Measurements from ENCODE around the gene PRICKLE3. TPM values are rescaled to one million over a fixed set of nuclear protein-coding genes. Genes with fewer than 3 reads are reported as not detected.

Gene PRICKLE3
- total and polyA plus RNA-seq, 4 donors = 7.6 to 16.3 (median 11.3) TPM

- no peaks in the 10 kb centered on the region for H3K36me3 ChIP-seq (ENCODE audit: control insufficient read depth in 4 of 4, insufficient read depth in 4 of 4, low read length in 4 of 4)
- H3K4me3 ChIP-seq = no peak overlapping the region
- H3K27ac ChIP-seq (ENCODE audit: low read depth in 1 of 2, low read length in 1 of 2) = no peak overlapping the region
- TF ChIP-seq CTCF (IDR thresholded peaks at IDR 0.05; ENCODE audit: control extremely low read depth, extremely low read depth) = no peak
- H3K9ac ChIP-seq (ENCODE audit: insufficient read depth in 1 of 2, low read length in 2 of 2) = no peak overlapping the region
- 78 to 90% methylated on average over 11 to 13 of the region's 13 CpGs for WGBS, 2 donors
- DNase-seq (no peak), ATAC-seq (ENCODE audit: insufficient read depth, low FRiP score) (no peak)
- peaks cover 0 to 2% (median 0%) of the 10 kb centered on the region in 5 donors for H3K4me1 ChIP-seq (ENCODE audit: control insufficient read depth in 5 of 5, insufficient read depth in 5 of 5, low read length in 5 of 5)
- no peaks in the 10 kb centered on the region for H3K9me3 ChIP-seq (ENCODE audit: control insufficient read depth in 4 of 4, insufficient read depth in 3 of 4, low read length in 3 of 4)
- peaks cover 0 to 4% (median 0%) of the 10 kb centered on the region in 3 donors for H3K27me3 ChIP-seq (ENCODE audit: control insufficient read depth in 3 of 3, insufficient read depth in 3 of 3, low read length in 2 of 3)
Measured at GRCh38 chrX:49205443-49205842, 19.3 kb upstream of the PRICKLE3 start.

- Histone ChIP-seq H3K9ac (ENCODE audit: insufficient read depth in 1 of 2, low read length in 2 of 2) (no peak overlapping the region), H3K27ac (ENCODE audit: low read depth in 1 of 2, low read length in 1 of 2) (no peak overlapping the region), H3K36me3 (ENCODE audit: control insufficient read depth in 4 of 4, insufficient read depth in 4 of 4, low read length in 4 of 4) (no peaks in the 10 kb centered on the region), H3K9me3 (ENCODE audit: control insufficient read depth in 4 of 4, insufficient read depth in 3 of 4, low read length in 3 of 4) (no peaks in the 10 kb centered on the region), H3K27me3 (ENCODE audit: control insufficient read depth in 3 of 3, insufficient read depth in 3 of 3, low read length in 2 of 3) (no peaks in the 10 kb centered on the region), H3K4me1 (ENCODE audit: control insufficient read depth in 5 of 5, insufficient read depth in 5 of 5, low read length in 5 of 5) (peaks cover 0 to 3% (median 0%) of the 10 kb centered on the region in 5 donors), H3K4me3 (no peak overlapping the region)
- no peak for TF ChIP-seq CTCF (IDR thresholded peaks at IDR 0.05; ENCODE audit: control extremely low read depth, extremely low read depth)
- 52 to 69% methylated on average over 3 to 4 of the region's 4 CpGs for WGBS, 2 donors
- DNase-seq (no peak), ATAC-seq (ENCODE audit: insufficient read depth, low FRiP score) (no peak)
Measured at GRCh38 chrX:49204709-49205108, 18.5 kb upstream of the PRICKLE3 start.

GRCh38 chrX:49204017-49204416, 17.8 kb upstream of the PRICKLE3 start:
- DNase-seq = no peak

More at GRCh38 chrX:49204017-49204416, 17.8 kb upstream of the PRICKLE3 start:
- no peaks in the 10 kb centered on the region for H3K27me3 ChIP-seq (ENCODE audit: control insufficient read depth in 3 of 3, insufficient read depth in 3 of 3, low read length in 2 of 3)
- no peak for ATAC-seq (ENCODE audit: insufficient read depth, low FRiP score)
- TF ChIP-seq CTCF (IDR thresholded peaks at IDR 0.05; ENCODE audit: control extremely low read depth, extremely low read depth) = no peak
- H3K4me3 ChIP-seq = no peak overlapping the region
- no peaks in the 10 kb centered on the region for H3K36me3 ChIP-seq (ENCODE audit: control insufficient read depth in 4 of 4, insufficient read depth in 4 of 4, low read length in 4 of 4)
- WGBS, 2 donors = 82 to 94% methylated on average over 6 of the region's 6 CpGs
- H3K4me1 ChIP-seq (ENCODE audit: control insufficient read depth in 5 of 5, insufficient read depth in 5 of 5, low read length in 5 of 5) = peaks cover 0 to 4% (median 3%) of the 10 kb centered on the region in 5 donors
- H3K9me3 ChIP-seq (ENCODE audit: control insufficient read depth in 4 of 4, insufficient read depth in 3 of 4, low read length in 3 of 4) = no peaks in the 10 kb centered on the region
- H3K27ac ChIP-seq (ENCODE audit: low read depth in 1 of 2, low read length in 1 of 2) = no peak overlapping the region
- H3K9ac ChIP-seq (ENCODE audit: insufficient read depth in 1 of 2, low read length in 2 of 2) = no peak overlapping the region

Data from lung (tissue), 12 donors.